MM.1S (cell line): Measurements from ENCODE around the gene BICRAL.

Experiments
- DNase-seq: peaks from one replicate; pipeline ENCODE4 v3.0.0-alpha.2; 2015
- H2AFZ ChIP-seq: fragments of 300-600 bp; sonication (generic); 2 replicates; pipeline ENCODE4 v1.6.0; 2016; ENCODE audit warnings: antibody characterized with exemption, low read length
- H3F3A ChIP-seq: fragments of 300-600 bp; sonication (generic); 2 replicates; pipeline ENCODE4 v1.6.1; 2016; ENCODE audit warnings: mild to moderate bottlenecking, antibody characterized with exemption, low read length, moderate library complexity, mixed read lengths; ENCODE audit not compliant: insufficient read depth
- H3K27ac ChIP-seq: fragments of 300-600 bp; sonication (generic); 2 replicates; pipeline ENCODE4 v1.5.1; 2016; ENCODE audit warnings: mild to moderate bottlenecking, low read length
- H3K27me3 ChIP-seq: fragments of 300-600 bp; sonication (generic); replicated peaks from 2 replicates; pipeline ENCODE4 v1.6.0; 2016; ENCODE audit warnings: low read length; ENCODE audit not compliant: insufficient read depth
- H3K36me3 ChIP-seq: fragments of 300-600 bp; sonication (generic); replicated peaks from 2 replicates; pipeline ENCODE4 v1.6.1; 2016; ENCODE audit warnings: mild to moderate bottlenecking, low read length, mixed read lengths; ENCODE audit not compliant: insufficient read depth
- H3K4me1 ChIP-seq: fragments of 300-600 bp; sonication (generic); 2 replicates; pipeline ENCODE4 v1.6.1; 2016; ENCODE audit warnings: low read length, mixed read lengths
- H3K4me2 ChIP-seq: fragments of 300-600 bp; sonication (generic); 2 replicates; pipeline ENCODE4 v1.6.0; 2016; ENCODE audit warnings: low read depth, low read length
- H3K4me3 ChIP-seq: fragments of 300-600 bp; sonication (generic); 2 replicates; pipeline ENCODE4 v1.5.1; 2016; ENCODE audit warnings: low read length, mixed read lengths
- H3K79me2 ChIP-seq: fragments of 300-600 bp; sonication (generic); 2 replicates; pipeline ENCODE4 v1.6.1; 2016; ENCODE audit warnings: mixed run types, low read length, mixed read lengths
- H3K9ac ChIP-seq: fragments of 300-600 bp; sonication (generic); 2 replicates; pipeline ENCODE4 v1.6.1; 2016; ENCODE audit warnings: low read length, mixed read lengths
- H3K9me2 ChIP-seq: fragments of 300-600 bp; sonication (generic); replicated peaks from 2 replicates; pipeline ENCODE4 v1.6.1; 2016; ENCODE audit warnings: mild to moderate bottlenecking, low read length, mixed read lengths; ENCODE audit not compliant: insufficient read depth
- H3K9me3 ChIP-seq: fragments of 300-600 bp; sonication (generic); replicated peaks from 2 replicates; pipeline ENCODE4 v1.6.1; 2016; ENCODE audit warnings: mild to moderate bottlenecking, low read length, mixed read lengths; ENCODE audit not compliant: insufficient read depth
- H4K20me1 ChIP-seq: fragments of 300-600 bp; sonication (generic); 2 replicates; pipeline ENCODE4 v1.6.1; 2016; ENCODE audit warnings: mild to moderate bottlenecking, low read length, moderate library complexity, mixed read lengths; ENCODE audit not compliant: insufficient read depth
- CTCF ChIP-seq: fragments of 300-600 bp; sonication (generic); IDR thresholded peaks from 2 replicates; pipeline ENCODE4 v1.5.1; 2016; ENCODE audit warnings: antibody characterized with exemption, low read length, mixed read lengths
- EZH2 ChIP-seq: fragments of 300-600 bp; sonication (generic); optimal IDR thresholded peaks from 2 replicates; pipeline ENCODE3; 2017; ENCODE audit warnings: low read depth, mild to moderate bottlenecking, antibody characterized with exemption, low read length, mixed read lengths
- EZH2phosphoT487 ChIP-seq: fragments of 300-600 bp; sonication (generic); IDR thresholded peaks from 2 replicates; pipeline ENCODE4 v1.6.1; 2018; ENCODE audit warnings: antibody characterized with exemption, low read length

BICRAL gene

GRCh38 chr6:42783876-42784642, 2.2 kb downstream of the BICRAL start:
- Histone ChIP-seq H3K4me2 (peak overlapping the region; percentile 75), H3K27ac (peak overlapping the region; percentile 93), H3K27me3 (no peaks in the 10 kb centered on the region), H3K9me3 (no peaks in the 10 kb centered on the region), H2AFZ (0 out of 2 replicates have a peak overlapping the region, but pooled peaks have one; percentile 6), H3K36me3 (no peaks in the 10 kb centered on the region), H3K9me2 (no peaks in the 10 kb centered on the region), H3K79me2 (peaks cover 69% of the 10 kb centered on the region), H3K4me1 (peaks cover 15% of the 10 kb centered on the region), H3K4me3 (peak overlapping the region; percentile 66), H3F3A (peaks cover 11% of the 10 kb centered on the region; the same call in 1 of the 2 replicates), H3K9ac (peak overlapping the region; percentile 96), H4K20me1 (no peaks in the 10 kb centered on the region)
- no peak for DNase-seq
- TF ChIP-seq EZH2phosphoT487 (no peak), EZH2 (no peak), CTCF (no peak)

- TF ChIP-seq EZH2phosphoT487 (no peak), CTCF (no peak), EZH2 (no peak)
- Histone ChIP-seq H2AFZ (no peak overlapping the region), H3K9me3 (no peaks in the 10 kb centered on the region), H3K79me2 (peaks cover 74% of the 10 kb centered on the region), H3K4me3 (peak overlapping the region; percentile 66; the same call in 1 of the 2 replicates), H3F3A (peaks cover 13% of the 10 kb centered on the region; the same call in 1 of the 2 replicates), H3K9me2 (no peaks in the 10 kb centered on the region), H3K4me2 (peak overlapping the region; percentile 75; the same call in 1 of the 2 replicates), H3K9ac (no peak overlapping the region), H3K27me3 (no peaks in the 10 kb centered on the region), H3K27ac (no peak overlapping the region), H3K36me3 (no peaks in the 10 kb centered on the region), H3K4me1 (peaks cover 18% of the 10 kb centered on the region), H4K20me1 (no peaks in the 10 kb centered on the region)
- DNase-seq = no peak
Measured at GRCh38 chr6:42784717-42785498, 3.1 kb downstream of the BICRAL start.

GRCh38 chr6:42786525-42786985, 4.7 kb downstream of the BICRAL start:
- Histone ChIP-seq H3K36me3 (no peaks in the 10 kb centered on the region), H3K4me2 (no peak overlapping the region), H3K9me2 (no peaks in the 10 kb centered on the region), H3K4me3 (no peak overlapping the region), H3K27me3 (no peaks in the 10 kb centered on the region), H3K79me2 (peaks cover 86% of the 10 kb centered on the region), H3K9ac (no peak overlapping the region), H2AFZ (no peak overlapping the region), H3K4me1 (peaks cover 18% of the 10 kb centered on the region), H4K20me1 (no peaks in the 10 kb centered on the region), H3K9me3 (no peaks in the 10 kb centered on the region), H3F3A (0 out of 2 replicates have a peak, but pooled peaks cover 12% of the 10 kb centered on the region), H3K27ac (no peak overlapping the region)
- no peak for DNase-seq
- TF ChIP-seq EZH2 (no peak), EZH2phosphoT487 (no peak), CTCF (no peak)
